ENCODE measurements around the gene ATP6V1B1. TPM values are rescaled to one million over a fixed set of nuclear protein-coding genes. Genes with fewer than 3 reads are reported as not detected.

Gene ATP6V1B1
- total and polyA plus RNA-seq, 10 of the 15 experiments (the other 5 are each of a cell fraction or from before 2014, with no cell fraction given): not detected

- no peak for TF ChIP-seq ZBTB4 (CRISPR knock-in tag; IDR thresholded peaks at IDR 0.05)
- TF ChIP-seq ZSCAN29 (IDR thresholded peaks at IDR 0.05): no peak
- TF ChIP-seq KAT2A (conservative IDR thresholded peaks at IDR 0.05; ENCODE audit: control insufficient read depth, low read depth, low read length): no peak
- TF ChIP-seq POLR2AphosphoS2 (IDR thresholded peaks at IDR 0.05; ENCODE audit: low read depth, low read length): 0 out of 2 replicates have a peak, but pooled peaks have one; percentile 40
- TF ChIP-seq NFYB (IDR thresholded peaks at IDR 0.05; ENCODE audit: insufficient read depth, low read depth, low read length): no peak
- TF ChIP-seq ETV6 (conservative IDR thresholded peaks at IDR 0.05 in 1 of 2, IDR thresholded peaks at IDR 0.05 in 1 of 2; ENCODE audit: borderline replicate concordance in 1 of 2, low read depth in 1 of 2): no peak
- no peak for TF ChIP-seq ESRRA (IDR thresholded peaks at IDR 0.05; ENCODE audit: low read length)
- peak; percentile 52; the same call in 1 of the 2 replicates for TF ChIP-seq ZNF207 (IDR thresholded peaks at IDR 0.05; ENCODE audit: borderline replicate concordance)
- no peak for TF ChIP-seq MAX (IDR thresholded peaks at IDR 0.05; ENCODE audit: low read depth, low read length)
- no peak for TF ChIP-seq MLLT1 (IDR thresholded peaks at IDR 0.05)
- peak; percentile 73 for TF ChIP-seq YY1 (IDR thresholded peaks at IDR 0.05; ENCODE audit: low read depth, low read length)
- TF ChIP-seq FOS (IDR thresholded peaks at IDR 0.05; ENCODE audit: borderline replicate concordance, extremely low read depth, insufficient read length): no peak
- TF ChIP-seq PKNOX1 (IDR thresholded peaks at IDR 0.05): no peak
- TF ChIP-seq SUZ12 (IDR thresholded peaks at IDR 0.05; ENCODE audit: unreplicated experiment): no peak
- TF ChIP-seq GABPA (IDR thresholded peaks at IDR 0.05; ENCODE audit: low read depth): no peak
- TF ChIP-seq FOXM1 (IDR thresholded peaks at IDR 0.05; ENCODE audit: low read depth, low read length): no peak
- no peak for TF ChIP-seq EZH2 (IDR thresholded peaks at IDR 0.05; ENCODE audit: borderline replicate concordance, control insufficient read depth, low read depth, low read length)
- no peak for TF ChIP-seq RBBP5 (conservative IDR thresholded peaks at IDR 0.05)
- TF ChIP-seq NR2F1 (conservative IDR thresholded peaks at IDR 0.05): no peak
- TF ChIP-seq TCF3 (IDR thresholded peaks at IDR 0.05; ENCODE audit: borderline replicate concordance, insufficient read depth, low read depth, low read length): no peak
- TF ChIP-seq ZNF274 (IDR thresholded peaks at IDR 0.05; ENCODE audit: insufficient read depth, insufficient read length): no peak
Measured at GRCh38 chr2:70994699-70995425, 59.2 kb downstream of the ATP6V1B1 start, which contains the start of gene TEX261 (continued).

Data from GM12878 (cell line).